Activated B cell treated with CpG ODN at 0.5 μM for 24 hours (primary cell): Measurements from ENCODE around the gene PTCD3. TPM values are rescaled to one million over a fixed set of nuclear protein-coding genes. Genes with fewer than 3 reads are reported as not detected.

Experiments used
- ATAC-seq: fragments of 200-7000 bp; cut with Tn5 transposase; one replicate; pipeline ENCODE4 v1.10.0; 2021; ENCODE audit warnings: low read depth, mild to moderate bottlenecking, moderate library complexity
- CTCF ChIA-PET: fragments of 350-600 bp; sonication (Branson Sonifier 250); formaldehyde crosslinking; loops from one replicate; lab custom pipeline; 2021; ENCODE audit warnings: antibody characterized with exemption; lab: Charles Lee
- POLR2A ChIA-PET: fragments of 350-600 bp; sonication (Branson Sonifier 250); formaldehyde crosslinking; loops from one replicate; lab custom pipeline; 2021; ENCODE audit warnings: antibody characterized with exemption; lab: Charles Lee
- DNase-seq: peaks from one replicate; pipeline ENCODE4 v3.0.0; 2022
- H3K27ac Mint-ChIP-seq: one replicate; pipeline ENCODE4 v1.8.0; 2020; ENCODE audit warnings: mixed read lengths
- H3K27me3 Mint-ChIP-seq: one replicate; pipeline ENCODE4 v1.8.0; 2021; ENCODE audit warnings: mixed read lengths
- H3K36me3 Mint-ChIP-seq: one replicate; pipeline ENCODE4 v1.8.0; 2021; ENCODE audit warnings: low read depth, mixed read lengths
- H3K4me1 Mint-ChIP-seq: one replicate; pipeline ENCODE4 v1.8.0; 2021; ENCODE audit warnings: mixed read lengths
- H3K4me3 Mint-ChIP-seq: one replicate; pipeline ENCODE4 v1.8.0; 2020; ENCODE audit warnings: mild to moderate bottlenecking, mixed read lengths
- H3K9me3 Mint-ChIP-seq: one replicate; pipeline ENCODE4 v1.8.0; 2020; ENCODE audit warnings: mixed read lengths
- intact Hi-C: fragments of 100-400 bp; cut with micrococcal nuclease; formaldehyde crosslinking; loops from one replicate; pipeline ENCODE4 v1.15.1; 2024
- total RNA-seq: library from RNA; stranded (reverse); gene quantifications from 2 replicates; pipeline ENCODE4 v1.2.3, GENCODE V29; 2022
- TF ChIP-seq, protein P1 (sequence below): fragments of 200-600 bp; IDR thresholded peaks from one replicate; pipeline ENCODE4 v1.8.0; 2022; ENCODE audit warnings: antibody characterized with exemption, mild to moderate bottlenecking

PTCD3 gene
- total RNA-seq, 1 donor from 2014 or later = 148 TPM

DNA sequence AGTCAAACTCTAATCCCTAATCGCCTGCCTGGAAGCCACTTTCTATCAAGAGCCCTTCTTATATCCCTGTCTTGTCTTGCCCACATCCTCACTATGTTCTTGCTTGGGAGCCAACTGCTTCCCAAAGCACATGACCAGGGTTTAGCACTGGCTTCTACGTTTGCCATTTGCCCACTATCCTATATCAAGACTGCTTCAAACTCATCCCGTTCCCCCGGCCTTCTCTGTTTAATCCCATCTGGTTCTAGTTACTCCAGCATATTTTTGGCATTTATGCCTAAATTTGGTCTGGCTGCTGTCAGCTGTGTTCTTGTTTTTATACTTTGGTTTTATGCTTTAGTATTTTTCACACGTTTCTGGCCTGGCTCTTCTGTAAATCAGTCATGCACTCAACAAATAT, 40.5 kb upstream of the PTCD3 start:
- peaks cover 5% of the 10 kb centered on the region for H3K9me3 Mint-ChIP-seq
- POLR2A ChIA-PET = interaction anchor here (0.5 kb wide), 1 partner anchor 12 kb away, joined by 7 read pairs; no protein-coding TSS in a partner anchor
- DNase-seq (no peak), ATAC-seq (no peak)
- CTCF ChIA-PET = no interaction called here
- TF ChIP-seq, protein P1, sequence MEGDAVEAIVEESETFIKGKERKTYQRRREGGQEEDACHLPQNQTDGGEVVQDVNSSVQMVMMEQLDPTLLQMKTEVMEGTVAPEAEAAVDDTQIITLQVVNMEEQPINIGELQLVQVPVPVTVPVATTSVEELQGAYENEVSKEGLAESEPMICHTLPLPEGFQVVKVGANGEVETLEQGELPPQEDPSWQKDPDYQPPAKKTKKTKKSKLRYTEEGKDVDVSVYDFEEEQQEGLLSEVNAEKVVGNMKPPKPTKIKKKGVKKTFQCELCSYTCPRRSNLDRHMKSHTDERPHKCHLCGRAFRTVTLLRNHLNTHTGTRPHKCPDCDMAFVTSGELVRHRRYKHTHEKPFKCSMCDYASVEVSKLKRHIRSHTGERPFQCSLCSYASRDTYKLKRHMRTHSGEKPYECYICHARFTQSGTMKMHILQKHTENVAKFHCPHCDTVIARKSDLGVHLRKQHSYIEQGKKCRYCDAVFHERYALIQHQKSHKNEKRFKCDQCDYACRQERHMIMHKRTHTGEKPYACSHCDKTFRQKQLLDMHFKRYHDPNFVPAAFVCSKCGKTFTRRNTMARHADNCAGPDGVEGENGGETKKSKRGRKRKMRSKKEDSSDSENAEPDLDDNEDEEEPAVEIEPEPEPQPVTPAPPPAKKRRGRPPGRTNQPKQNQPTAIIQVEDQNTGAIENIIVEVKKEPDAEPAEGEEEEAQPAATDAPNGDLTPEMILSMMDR = no peak
- no peaks in the 10 kb centered on the region for H3K27me3 Mint-ChIP-seq
- no peak overlapping the region for H3K4me3 Mint-ChIP-seq
- intact Hi-C loops = no loop called here
- H3K27ac Mint-ChIP-seq = no peak overlapping the region
- peaks cover 93% of the 10 kb centered on the region for H3K36me3 Mint-ChIP-seq
- peaks cover 21% of the 10 kb centered on the region for H3K4me1 Mint-ChIP-seq

DNA sequence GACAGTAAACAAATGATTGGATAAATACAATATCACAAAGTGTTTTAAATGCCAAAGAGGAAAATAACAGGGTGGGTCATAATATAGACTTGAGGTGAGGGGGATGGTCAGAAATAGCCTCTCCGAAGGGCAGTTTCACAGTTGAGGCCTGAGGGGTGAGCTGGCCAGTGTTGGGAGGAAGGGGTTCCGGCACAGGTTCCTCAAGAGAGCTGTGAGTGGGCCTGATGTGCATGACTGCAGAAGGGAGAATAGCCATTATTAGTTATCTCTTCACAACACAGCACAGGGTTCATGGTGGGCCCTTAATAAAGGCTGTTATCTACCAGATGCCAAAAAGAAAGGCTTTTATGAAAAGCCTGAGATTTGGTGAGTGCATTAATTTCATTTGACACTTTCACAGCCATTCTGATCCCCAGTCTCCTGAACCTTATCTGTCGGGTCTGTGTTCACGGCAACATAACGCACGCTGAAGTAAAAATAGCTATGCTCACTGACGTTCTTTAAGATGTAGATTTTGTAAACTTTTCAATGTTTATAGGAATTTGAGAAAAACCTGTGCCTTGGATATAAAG, 39.9 kb upstream of the PTCD3 start:
- ChIA-PET POLR2A (no interaction called here), CTCF (no interaction called here)
- Mint-ChIP-seq H3K4me3 (no peak overlapping the region), H3K36me3 (peaks cover 93% of the 10 kb centered on the region), H3K4me1 (peaks cover 24% of the 10 kb centered on the region), H3K27me3 (no peaks in the 10 kb centered on the region), H3K27ac (no peak overlapping the region), H3K9me3 (peaks cover 5% of the 10 kb centered on the region)
- DNase-seq (no peak), ATAC-seq (no peak)
- TF ChIP-seq, protein P1 = no peak
- intact Hi-C loops = no loop called here

DNA sequence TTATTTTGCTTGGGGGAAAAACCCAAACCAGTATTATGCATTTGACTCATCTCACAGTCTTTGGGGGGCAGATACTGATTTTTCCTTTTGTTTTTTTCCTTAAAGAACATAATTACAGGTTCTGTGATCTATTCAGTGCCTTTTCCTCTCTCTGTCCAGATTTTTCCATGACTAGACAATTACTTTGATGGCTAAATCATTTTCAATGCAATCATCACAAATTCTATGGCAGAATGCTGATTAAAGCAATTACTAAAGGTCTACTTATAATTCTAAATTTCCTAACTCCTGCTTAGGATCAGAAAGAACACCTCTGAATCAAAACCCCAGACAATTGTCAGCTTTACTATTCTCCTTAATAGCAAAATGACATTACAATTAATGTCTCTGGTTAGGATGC, 39.1 kb upstream of the PTCD3 start:
- H3K4me3 Mint-ChIP-seq = no peak overlapping the region
- ChIA-PET POLR2A (no interaction called here), CTCF (interaction anchor here (1.1 kb wide), 1 partner anchor 236 kb away, joined by 3 read pairs; no protein-coding TSS in a partner anchor)
- DNase-seq (no peak), ATAC-seq (no peak)
- peaks cover 5% of the 10 kb centered on the region for H3K9me3 Mint-ChIP-seq
- H3K36me3 Mint-ChIP-seq = peaks cover 92% of the 10 kb centered on the region
- H3K27ac Mint-ChIP-seq = no peak overlapping the region
- H3K4me1 Mint-ChIP-seq = peaks cover 30% of the 10 kb centered on the region
- intact Hi-C loops = no loop called here
- no peaks in the 10 kb centered on the region for H3K27me3 Mint-ChIP-seq
- TF ChIP-seq, protein P1 = no peak

DNA sequence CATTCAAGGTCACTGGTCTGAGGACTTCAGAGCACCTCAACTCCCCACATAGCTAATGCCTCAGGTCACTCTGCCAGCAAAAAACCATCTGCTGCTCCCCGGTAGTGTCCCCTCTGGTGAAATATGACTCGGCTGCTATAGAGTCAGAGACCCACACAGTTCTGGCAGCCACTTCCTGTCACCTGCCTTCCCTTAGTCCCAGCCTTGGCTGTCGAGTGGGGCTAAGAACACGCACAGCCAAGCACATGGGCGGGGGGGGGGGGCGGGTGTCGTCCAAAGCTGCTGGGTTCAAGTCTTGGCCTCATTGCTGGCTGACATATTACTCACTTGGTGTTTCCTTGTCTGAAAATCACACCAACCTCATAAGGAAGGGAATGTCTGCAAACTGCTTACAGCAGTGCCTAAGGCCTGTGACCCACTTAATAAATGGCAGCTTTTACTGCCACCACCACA, 37.9 kb upstream of the PTCD3 start:
- intact Hi-C loops = no loop called here
- TF ChIP-seq, protein P1 = no peak
- POLR2A ChIA-PET = interaction anchor here (0.6 kb wide), 2 partner anchors 452 to 616 kb away, joined by 3 to 7 read pairs; partner anchors contain the start of gene USP39
- no peak for DNase-seq
- H3K9me3 Mint-ChIP-seq = peaks cover 5% of the 10 kb centered on the region
- CTCF ChIA-PET = interaction anchor here (0.9 to 1.1 kb wide), 3 partner anchors 32 to 241 kb away, joined by 3 to 6 read pairs (median 5); no protein-coding TSS in a partner anchor
- H3K4me3 Mint-ChIP-seq = no peak overlapping the region
- no peak for ATAC-seq
- no peaks in the 10 kb centered on the region for H3K27me3 Mint-ChIP-seq
- H3K4me1 Mint-ChIP-seq = peaks cover 41% of the 10 kb centered on the region
- H3K36me3 Mint-ChIP-seq = peaks cover 85% of the 10 kb centered on the region
- H3K27ac Mint-ChIP-seq = peak overlapping the region; percentile 25

DNA sequence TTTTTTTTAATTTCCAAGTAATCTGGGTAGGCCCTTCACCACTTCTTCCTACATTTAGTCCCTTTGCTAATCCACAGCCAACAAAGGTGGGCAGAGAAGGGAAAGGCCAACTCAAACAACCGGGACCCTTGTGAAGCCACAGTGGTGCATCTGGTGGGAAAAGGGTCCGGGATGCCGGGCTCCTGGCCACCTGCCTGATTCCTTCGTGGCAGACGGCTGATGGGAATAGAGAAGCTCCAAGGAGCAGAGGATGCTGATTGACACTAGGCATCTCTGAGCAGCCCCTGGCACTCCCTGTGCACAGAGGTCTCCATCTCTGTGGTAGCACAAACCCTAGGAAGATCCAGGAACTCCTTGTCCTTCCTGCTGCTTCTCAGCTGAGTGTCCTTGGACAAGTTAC, 37.4 kb upstream of the PTCD3 start:
- intact Hi-C loops = no loop called here
- Mint-ChIP-seq H3K4me3 (no peak overlapping the region), H3K36me3 (peaks cover 85% of the 10 kb centered on the region), H3K27me3 (no peaks in the 10 kb centered on the region), H3K27ac (no peak overlapping the region), H3K4me1 (peaks cover 43% of the 10 kb centered on the region), H3K9me3 (peaks cover 3% of the 10 kb centered on the region)
- ATAC-seq (no peak), DNase-seq (no peak)
- TF ChIP-seq, protein P1 = no peak
- ChIA-PET POLR2A (interaction anchor here (0.6 kb wide), 1 partner anchor 617 kb away, joined by 3 read pairs; no protein-coding TSS in a partner anchor), CTCF (interaction anchor here (1.0 to 1.2 kb wide), 2 partner anchors 241 kb away, joined by 3 to 6 read pairs; no protein-coding TSS in a partner anchor)
